GM23338 (cell line): ENCODE data around the gene COA1. TPM values are rescaled to one million over a fixed set of nuclear protein-coding genes. Genes with fewer than 3 reads are reported as not detected.

Experiments used
- ATAC-seq: fragments of 200-7000 bp; cut with Tn5 transposase; 3 replicates; pipeline ENCODE4 v1.9.1; 2020
- DNase-seq: peaks from one replicate; pipeline ENCODE4 v3.0.0-alpha.2; 2015; ENCODE audit warnings: low spot score
- H2AFZ ChIP-seq: fragments of 200-600 bp; sonication (generic); 2 replicates; pipeline ENCODE4 v1.8.0; 2016; ENCODE audit warnings: antibody characterized with exemption, mild to moderate bottlenecking, moderate library complexity
- H3F3A ChIP-seq: fragments of 200-600 bp; sonication (generic); replicated peaks from 2 replicates; pipeline ENCODE4 v1.8.0; 2017; ENCODE audit warnings: antibody characterized with exemption, mixed run types, low read depth
- H3K27ac ChIP-seq: fragments of 200-600 bp; sonication (generic); 2 replicates; pipeline ENCODE4 v1.6.1; 2016; ENCODE audit warnings: low read depth
- H3K27me3 ChIP-seq: fragments of 200-600 bp; sonication (generic); 2 replicates; pipeline ENCODE4 v1.8.0; 2016; ENCODE audit warnings: mild to moderate bottlenecking, mixed run types, moderate library complexity; ENCODE audit not compliant: insufficient read depth
- H3K36me3 ChIP-seq: fragments of 200-600 bp; sonication (generic); 2 replicates; pipeline ENCODE4 v1.8.0; 2016; ENCODE audit warnings: mild to moderate bottlenecking; ENCODE audit not compliant: insufficient read depth
- H3K4me1 ChIP-seq: fragments of 200-600 bp; sonication (generic); 2 replicates; pipeline ENCODE4 v1.8.0; 2016; ENCODE audit warnings: mild to moderate bottlenecking, moderate library complexity; ENCODE audit not compliant: insufficient read depth
- H3K4me2 ChIP-seq: fragments of 200-600 bp; sonication (generic); 2 replicates; pipeline ENCODE4 v1.7.1; 2017; ENCODE audit warnings: mixed run types
- H3K4me3 ChIP-seq: fragments of 200-600 bp; sonication (generic); 2 replicates; pipeline ENCODE4 v1.6.1; 2016; ENCODE audit warnings: mixed run types
- H3K79me2 ChIP-seq: fragments of 200-600 bp; sonication (generic); replicated peaks from 2 replicates; pipeline ENCODE4 v1.8.0; 2017; ENCODE audit warnings: mild to moderate bottlenecking; ENCODE audit not compliant: insufficient read depth
- H3K9me2 ChIP-seq: fragments of 200-600 bp; sonication (generic); 2 replicates; pipeline ENCODE4 v1.8.0; 2017; ENCODE audit not compliant: insufficient read depth
- H4K20me1 ChIP-seq: fragments of 200-600 bp; sonication (generic); replicated peaks from 2 replicates; pipeline ENCODE4 v1.8.0; 2017; ENCODE audit warnings: mild to moderate bottlenecking; ENCODE audit not compliant: insufficient read depth
- H3K27ac Mint-ChIP-seq: 2 replicates; pipeline ENCODE4 v1.8.0; 2020; ENCODE audit warnings: inconsistent platforms, mild to moderate bottlenecking, moderate library complexity, mixed read lengths
- H3K27me3 Mint-ChIP-seq: 3 replicates; pipeline ENCODE4 v1.8.0; 2022; ENCODE audit warnings: low read depth, mild to moderate bottlenecking, moderate library complexity, mixed read lengths, inconsistent platforms; ENCODE audit not compliant: insufficient read depth, poor library complexity
- H3K36me3 Mint-ChIP-seq: 3 replicates; pipeline ENCODE4 v1.8.0; 2021; ENCODE audit warnings: low read depth, mild to moderate bottlenecking, inconsistent platforms, moderate library complexity, mixed read lengths
- H3K4me1 Mint-ChIP-seq: 3 replicates; pipeline ENCODE4 v1.8.0; 2020; ENCODE audit warnings: mild to moderate bottlenecking, inconsistent platforms, mixed read lengths
- H3K4me3 Mint-ChIP-seq: 3 replicates; pipeline ENCODE4 v1.8.0; 2021; ENCODE audit warnings: moderate library complexity, mild to moderate bottlenecking, inconsistent platforms, mixed read lengths
- H3K9me3 Mint-ChIP-seq: 3 replicates; pipeline ENCODE4 v1.8.0; 2020; ENCODE audit warnings: moderate library complexity, mild to moderate bottlenecking, inconsistent platforms, mixed read lengths
- CREB1 ChIP-seq: fragments of 250-450 bp; sonication (Bioruptor Pico); IDR thresholded peaks from 2 replicates; pipeline ENCODE4 v1.5.0; 2020; ENCODE audit warnings: low read depth, mild to moderate bottlenecking, moderate library complexity
- EZH2 ChIP-seq: fragments of 200-600 bp; sonication (generic); IDR thresholded peaks from one replicate; pipeline ENCODE4 v1.8.0; 2017; ENCODE audit warnings: antibody characterized with exemption, mild to moderate bottlenecking, low read depth; ENCODE audit not compliant: unreplicated experiment
- EZH2phosphoT487 ChIP-seq: fragments of 200-600 bp; sonication (generic); IDR thresholded peaks from one replicate; pipeline ENCODE4 v1.8.1; 2018; ENCODE audit warnings: antibody characterized with exemption; ENCODE audit not compliant: unreplicated experiment
- NANOG ChIP-seq: IDR thresholded peaks from 2 replicates; pipeline ENCODE4 v1.6.1; 2016; ENCODE audit warnings: antibody characterized with exemption, borderline replicate concordance
- POLR2AphosphoS5 ChIP-seq: IDR thresholded peaks from 2 replicates; pipeline ENCODE4 v1.6.1; 2016; ENCODE audit warnings: antibody characterized with exemption, low read depth
- STAT1 ChIP-seq: IDR thresholded peaks from one replicate; pipeline ENCODE4 v1.6.1; 2016; ENCODE audit warnings: antibody characterized with exemption; ENCODE audit not compliant: unreplicated experiment
- ZNF114 ChIP-seq: fragments of 250-450 bp; sonication (Bioruptor Pico); IDR thresholded peaks from 2 replicates; pipeline ENCODE4 v1.5.0; 2020; ENCODE audit warnings: mild to moderate bottlenecking, moderate library complexity
- ZNF331 ChIP-seq: fragments of 250-450 bp; sonication (Bioruptor Pico); IDR thresholded peaks from 2 replicates; pipeline ENCODE4 v1.5.0; 2020; ENCODE audit warnings: low read depth, mild to moderate bottlenecking, moderate library complexity
- polyA plus RNA-seq: library from polyadenylated mRNA; unstranded; fragments of >200 nt; fragmentation: Nextera tagmentation; extraction: Ambion mirVana; gene quantifications from 2 replicates; pipeline ENCODE4 v1.2.1, GENCODE V29; 2016
- total RNA-seq: library from RNA; depleted of rRNA; stranded (reverse); fragments of >200 nt; shearing (Covaris generic); gene quantifications from 2 replicates; pipeline ENCODE4 v1.2.3, GENCODE V29; 2014
- TF ChIP-seq, protein P1 (sequence below), 2 experiments: fragments of 200-600 bp in 1 of 2; sonication (generic) in 1 of 2; conservative IDR thresholded peaks; 2 replicates each; pipeline versions ENCODE4 v1.5.1 to v1.6.1; 2016 to 2017; ENCODE audit warnings: antibody characterized with exemption in 2 of 2, low read depth in 2 of 2, mild to moderate bottlenecking in 2 of 2, moderate library complexity in 1 of 2
- TF ChIP-seq, protein P2 (sequence below): IDR thresholded peaks from 2 replicates; pipeline ENCODE4 v1.6.1; 2016; ENCODE audit warnings: antibody characterized with exemption
- TF ChIP-seq, protein P3 (sequence below): fragments of 250-450 bp; sonication (Bioruptor Pico); IDR thresholded peaks from 2 replicates; pipeline ENCODE4 v1.5.0; 2020; ENCODE audit warnings: mild to moderate bottlenecking, moderate library complexity

COA1 gene
- total and polyA plus RNA-seq, 2 experiments from 2014 or later = 156 to 158 TPM

DNA sequence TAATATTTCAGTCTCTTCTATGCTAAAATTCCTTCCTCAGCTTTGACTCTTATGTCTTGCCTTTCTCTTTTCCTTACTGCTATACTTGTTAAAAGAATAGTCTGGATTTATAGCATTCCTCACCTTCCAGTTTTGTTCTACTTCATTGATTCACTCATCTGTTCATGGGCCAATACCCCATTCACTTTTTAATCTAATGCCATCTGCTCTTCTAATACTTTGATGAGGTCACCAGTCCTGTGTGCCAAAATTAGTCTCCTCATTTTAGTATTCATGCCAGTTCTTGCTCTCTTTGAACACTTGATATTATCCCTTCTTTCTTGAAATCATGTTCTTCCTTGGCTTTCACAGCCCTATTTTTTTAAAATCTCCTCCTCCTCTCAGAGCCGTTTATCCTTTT is 127.1 kb downstream of the COA1 start:
- H3K4me1 ChIP-seq = peaks cover 4% of the 10 kb centered on the region; the same call in 1 of the 2 replicates
- no peak for ATAC-seq
- H3K27me3 ChIP-seq = no peaks in the 10 kb centered on the region
- Mint-ChIP-seq H3K9me3 (no peaks in the 10 kb centered on the region), H3K36me3 (0 out of 3 replicates have a peak, but pooled peaks cover 4% of the 10 kb centered on the region), H3K27me3 (no peaks in the 10 kb centered on the region), H3K4me3 (no peak overlapping the region), H3K27ac (no peak overlapping the region), H3K4me1 (no peaks in the 10 kb centered on the region)
- no peaks in the 10 kb centered on the region for H3K9me2 ChIP-seq
- no peaks in the 10 kb centered on the region for H4K20me1 ChIP-seq
- H3K27ac ChIP-seq = no peak overlapping the region
- no peak for TF ChIP-seq NANOG
- no peak for TF ChIP-seq ZNF114 (CRISPR knock-in tag)
- TF ChIP-seq, protein P1, sequence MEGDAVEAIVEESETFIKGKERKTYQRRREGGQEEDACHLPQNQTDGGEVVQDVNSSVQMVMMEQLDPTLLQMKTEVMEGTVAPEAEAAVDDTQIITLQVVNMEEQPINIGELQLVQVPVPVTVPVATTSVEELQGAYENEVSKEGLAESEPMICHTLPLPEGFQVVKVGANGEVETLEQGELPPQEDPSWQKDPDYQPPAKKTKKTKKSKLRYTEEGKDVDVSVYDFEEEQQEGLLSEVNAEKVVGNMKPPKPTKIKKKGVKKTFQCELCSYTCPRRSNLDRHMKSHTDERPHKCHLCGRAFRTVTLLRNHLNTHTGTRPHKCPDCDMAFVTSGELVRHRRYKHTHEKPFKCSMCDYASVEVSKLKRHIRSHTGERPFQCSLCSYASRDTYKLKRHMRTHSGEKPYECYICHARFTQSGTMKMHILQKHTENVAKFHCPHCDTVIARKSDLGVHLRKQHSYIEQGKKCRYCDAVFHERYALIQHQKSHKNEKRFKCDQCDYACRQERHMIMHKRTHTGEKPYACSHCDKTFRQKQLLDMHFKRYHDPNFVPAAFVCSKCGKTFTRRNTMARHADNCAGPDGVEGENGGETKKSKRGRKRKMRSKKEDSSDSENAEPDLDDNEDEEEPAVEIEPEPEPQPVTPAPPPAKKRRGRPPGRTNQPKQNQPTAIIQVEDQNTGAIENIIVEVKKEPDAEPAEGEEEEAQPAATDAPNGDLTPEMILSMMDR (conservative IDR thresholded peaks at IDR 0.05; ENCODE audit: low read depth in 2 of 2) = no peak
- no peak for TF ChIP-seq CREB1 (CRISPR knock-in tag)
- no peak for TF ChIP-seq POLR2AphosphoS5
- no peak for TF ChIP-seq STAT1
- TF ChIP-seq ZNF331 (CRISPR knock-in tag) = no peak
- no peak for TF ChIP-seq EZH2phosphoT487
- TF ChIP-seq, protein P2, sequence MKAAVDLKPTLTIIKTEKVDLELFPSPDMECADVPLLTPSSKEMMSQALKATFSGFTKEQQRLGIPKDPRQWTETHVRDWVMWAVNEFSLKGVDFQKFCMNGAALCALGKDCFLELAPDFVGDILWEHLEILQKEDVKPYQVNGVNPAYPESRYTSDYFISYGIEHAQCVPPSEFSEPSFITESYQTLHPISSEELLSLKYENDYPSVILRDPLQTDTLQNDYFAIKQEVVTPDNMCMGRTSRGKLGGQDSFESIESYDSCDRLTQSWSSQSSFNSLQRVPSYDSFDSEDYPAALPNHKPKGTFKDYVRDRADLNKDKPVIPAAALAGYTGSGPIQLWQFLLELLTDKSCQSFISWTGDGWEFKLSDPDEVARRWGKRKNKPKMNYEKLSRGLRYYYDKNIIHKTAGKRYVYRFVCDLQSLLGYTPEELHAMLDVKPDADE = no peak
- no peak overlapping the region for H3K4me2 ChIP-seq
- no peaks in the 10 kb centered on the region for H3K36me3 ChIP-seq
- H3K79me2 ChIP-seq = peaks cover 4% of the 10 kb centered on the region
- H3F3A ChIP-seq = no peaks in the 10 kb centered on the region
- no peak for DNase-seq
- H3K4me3 ChIP-seq = no peak overlapping the region
- H2AFZ ChIP-seq = no peak overlapping the region

DNA sequence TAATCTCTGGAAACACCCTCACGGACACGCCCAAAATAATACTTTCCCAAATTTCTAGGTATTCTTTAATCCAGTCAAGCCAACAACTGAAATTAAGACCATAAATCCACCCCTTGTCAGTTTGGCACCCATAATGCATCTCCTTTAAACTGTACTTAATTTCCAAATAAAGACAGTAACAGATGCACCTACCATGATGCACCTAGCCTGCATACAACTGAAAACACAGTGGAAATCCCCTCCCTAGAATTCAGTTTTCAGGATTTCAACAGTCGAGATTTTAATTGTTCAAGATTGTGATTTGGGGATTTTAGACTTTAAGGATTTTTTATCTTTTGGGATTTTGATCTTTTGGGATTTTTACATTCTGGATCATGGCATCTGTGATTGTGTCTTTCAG is 129.3 kb downstream of the COA1 start:
- Histone ChIP-seq H3K4me1 (peaks cover 4% of the 10 kb centered on the region; the same call in 1 of the 2 replicates), H3K36me3 (no peaks in the 10 kb centered on the region), H3K79me2 (peaks cover 16% of the 10 kb centered on the region), H3K9me2 (no peaks in the 10 kb centered on the region), H3K4me3 (no peak overlapping the region), H2AFZ (no peak overlapping the region), H3K4me2 (no peak overlapping the region), H3K27ac (no peak overlapping the region), H4K20me1 (no peaks in the 10 kb centered on the region), H3F3A (no peaks in the 10 kb centered on the region), H3K27me3 (no peaks in the 10 kb centered on the region)
- H3K9me3 Mint-ChIP-seq = no peaks in the 10 kb centered on the region
- peaks cover 6% of the 10 kb centered on the region; the same call in 1 of the 3 replicates for H3K36me3 Mint-ChIP-seq
- H3K4me3 Mint-ChIP-seq = no peak overlapping the region
- H3K27me3 Mint-ChIP-seq = no peaks in the 10 kb centered on the region
- H3K27ac Mint-ChIP-seq = no peak overlapping the region
- DNase-seq = no peak
- H3K4me1 Mint-ChIP-seq = no peaks in the 10 kb centered on the region
- ATAC-seq = no peak
- TF ChIP-seq EZH2 (no peak), ZNF114 (CRISPR knock-in tag) (no peak), NANOG (no peak), ZNF331 (CRISPR knock-in tag) (no peak)
- TF ChIP-seq, protein P2 = no peak
- TF ChIP-seq, protein P3, sequence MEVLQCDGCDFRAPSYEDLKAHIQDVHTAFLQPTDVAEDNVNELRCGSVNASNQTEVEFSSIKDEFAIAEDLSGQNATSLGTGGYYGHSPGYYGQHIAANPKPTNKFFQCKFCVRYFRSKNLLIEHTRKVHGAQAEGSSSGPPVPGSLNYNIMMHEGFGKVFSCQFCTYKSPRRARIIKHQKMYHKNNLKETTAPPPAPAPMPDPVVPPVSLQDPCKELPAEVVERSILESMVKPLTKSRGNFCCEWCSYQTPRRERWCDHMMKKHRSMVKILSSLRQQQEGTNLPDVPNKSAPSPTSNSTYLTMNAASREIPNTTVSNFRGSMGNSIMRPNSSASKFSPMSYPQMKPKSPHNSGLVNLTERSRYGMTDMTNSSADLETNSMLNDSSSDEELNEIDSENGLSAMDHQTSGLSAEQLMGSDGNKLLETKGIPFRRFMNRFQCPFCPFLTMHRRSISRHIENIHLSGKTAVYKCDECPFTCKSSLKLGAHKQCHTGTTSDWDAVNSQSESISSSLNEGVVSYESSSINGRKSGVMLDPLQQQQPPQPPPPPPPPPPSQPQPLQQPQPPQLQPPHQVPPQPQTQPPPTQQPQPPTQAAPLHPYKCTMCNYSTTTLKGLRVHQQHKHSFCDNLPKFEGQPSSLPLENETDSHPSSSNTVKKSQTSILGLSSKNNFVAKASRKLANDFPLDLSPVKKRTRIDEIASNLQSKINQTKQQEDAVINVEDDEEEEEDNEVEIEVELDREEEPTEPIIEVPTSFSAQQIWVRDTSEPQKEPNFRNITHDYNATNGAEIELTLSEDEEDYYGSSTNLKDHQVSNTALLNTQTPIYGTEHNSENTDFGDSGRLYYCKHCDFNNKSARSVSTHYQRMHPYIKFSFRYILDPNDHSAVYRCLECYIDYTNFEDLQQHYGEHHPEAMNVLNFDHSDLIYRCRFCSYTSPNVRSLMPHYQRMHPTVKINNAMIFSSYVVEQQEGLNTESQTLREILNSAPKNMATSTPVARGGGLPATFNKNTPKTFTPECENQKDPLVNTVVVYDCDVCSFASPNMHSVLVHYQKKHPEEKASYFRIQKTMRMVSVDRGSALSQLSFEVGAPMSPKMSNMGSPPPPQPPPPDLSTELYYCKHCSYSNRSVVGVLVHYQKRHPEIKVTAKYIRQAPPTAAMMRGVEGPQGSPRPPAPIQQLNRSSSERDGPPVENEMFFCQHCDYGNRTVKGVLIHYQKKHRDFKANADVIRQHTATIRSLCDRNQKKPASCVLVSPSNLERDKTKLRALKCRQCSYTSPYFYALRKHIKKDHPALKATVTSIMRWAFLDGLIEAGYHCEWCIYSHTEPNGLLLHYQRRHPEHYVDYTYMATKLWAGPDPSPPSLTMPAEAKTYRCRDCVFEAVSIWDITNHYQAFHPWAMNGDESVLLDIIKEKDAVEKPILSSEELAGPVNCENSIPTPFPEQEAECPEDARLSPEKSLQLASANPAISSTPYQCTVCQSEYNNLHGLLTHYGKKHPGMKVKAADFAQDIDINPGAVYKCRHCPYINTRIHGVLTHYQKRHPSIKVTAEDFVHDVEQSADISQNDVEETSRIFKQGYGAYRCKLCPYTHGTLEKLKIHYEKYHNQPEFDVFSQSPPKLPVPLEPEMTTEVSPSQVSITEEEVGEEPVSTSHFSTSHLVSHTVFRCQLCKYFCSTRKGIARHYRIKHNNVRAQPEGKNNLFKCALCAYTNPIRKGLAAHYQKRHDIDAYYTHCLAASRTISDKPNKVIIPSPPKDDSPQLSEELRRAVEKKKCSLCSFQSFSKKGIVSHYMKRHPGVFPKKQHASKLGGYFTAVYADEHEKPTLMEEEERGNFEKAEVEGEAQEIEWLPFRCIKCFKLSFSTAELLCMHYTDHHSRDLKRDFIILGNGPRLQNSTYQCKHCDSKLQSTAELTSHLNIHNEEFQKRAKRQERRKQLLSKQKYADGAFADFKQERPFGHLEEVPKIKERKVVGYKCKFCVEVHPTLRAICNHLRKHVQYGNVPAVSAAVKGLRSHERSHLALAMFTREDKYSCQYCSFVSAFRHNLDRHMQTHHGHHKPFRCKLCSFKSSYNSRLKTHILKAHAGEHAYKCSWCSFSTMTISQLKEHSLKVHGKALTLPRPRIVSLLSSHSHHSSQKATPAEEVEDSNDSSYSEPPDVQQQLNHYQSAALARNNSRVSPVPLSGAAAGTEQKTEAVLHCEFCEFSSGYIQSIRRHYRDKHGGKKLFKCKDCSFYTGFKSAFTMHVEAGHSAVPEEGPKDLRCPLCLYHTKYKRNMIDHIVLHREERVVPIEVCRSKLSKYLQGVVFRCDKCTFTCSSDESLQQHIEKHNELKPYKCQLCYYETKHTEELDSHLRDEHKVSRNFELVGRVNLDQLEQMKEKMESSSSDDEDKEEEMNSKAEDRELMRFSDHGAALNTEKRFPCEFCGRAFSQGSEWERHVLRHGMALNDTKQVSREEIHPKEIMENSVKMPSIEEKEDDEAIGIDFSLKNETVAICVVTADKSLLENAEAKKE (CRISPR knock-in tag) = no peak
